SK-N-SH treated with all-trans-retinoic acid at 6 μM for 48 hours (cell line): ENCODE measurements around the gene FXYD2.

Source experiments
- ZFP3 ChIP-seq: fragments of 250-450 bp; sonication (Bioruptor Pico); IDR thresholded peaks from 2 replicates; pipeline ENCODE4 v1.5.0; 2020; ENCODE audit warnings: mild to moderate bottlenecking, moderate library complexity
- TF ChIP-seq, protein P1 (sequence below): fragments of 250-450 bp; sonication (Bioruptor Pico); IDR thresholded peaks from 2 replicates; pipeline ENCODE4 v1.5.0; 2020; ENCODE audit warnings: mild to moderate bottlenecking, moderate library complexity
- TF ChIP-seq, protein P2 (sequence below): fragments of 250-450 bp; sonication (Bioruptor Pico); IDR thresholded peaks from 2 replicates; pipeline ENCODE4 v1.8.0; 2020; ENCODE audit warnings: mild to moderate bottlenecking, moderate library complexity, borderline replicate concordance

DNA sequence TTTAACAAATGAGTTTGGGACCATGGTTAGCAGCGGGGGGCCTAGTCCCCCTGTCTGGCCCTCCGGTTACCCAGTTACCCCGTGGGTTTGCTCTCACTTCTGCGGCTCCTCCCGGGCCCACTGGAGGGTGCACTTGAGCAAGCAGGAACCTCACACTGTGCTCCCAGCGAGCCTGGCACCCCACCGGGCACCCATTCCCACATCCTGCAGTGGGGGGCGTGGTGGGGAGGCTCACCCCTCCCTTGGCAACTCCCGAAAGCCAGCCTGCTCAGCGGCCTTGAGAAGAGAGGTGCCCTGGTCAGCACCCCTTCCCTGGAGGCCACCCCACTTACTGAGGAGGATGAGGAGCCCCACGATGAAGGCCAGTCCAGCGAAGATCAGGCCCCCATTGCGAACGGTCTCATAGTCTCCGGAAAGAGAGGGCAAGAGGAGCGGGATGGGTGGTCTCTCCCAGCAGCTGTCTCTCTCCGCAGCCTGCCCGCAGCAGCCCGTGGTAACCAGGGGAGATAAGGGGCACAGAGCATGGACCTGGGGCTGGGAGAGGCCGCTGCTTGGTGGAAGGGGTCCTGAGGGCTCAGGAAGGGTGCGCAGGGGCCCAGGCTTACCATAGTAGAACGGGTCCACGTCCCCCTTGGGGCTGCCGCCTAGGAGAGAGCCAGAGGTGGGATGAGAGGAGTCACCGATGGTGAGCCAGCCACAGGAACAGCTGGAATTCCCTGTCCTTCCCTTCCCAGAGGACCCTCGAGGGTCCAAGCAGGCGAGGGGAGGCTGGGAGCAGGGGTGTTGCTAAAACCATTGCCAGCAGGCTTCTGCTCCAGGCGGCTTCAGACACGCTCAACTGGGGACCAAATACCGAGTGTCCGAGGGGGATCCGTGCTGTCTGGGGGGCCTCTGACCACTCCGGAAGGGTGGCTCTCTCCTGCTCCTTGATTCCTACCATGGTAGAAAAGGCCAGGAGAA lies 2.2 kb downstream of the FXYD2 start:
- no peak for TF ChIP-seq ZFP3 (CRISPR knock-in tag)
- TF ChIP-seq, protein P1, sequence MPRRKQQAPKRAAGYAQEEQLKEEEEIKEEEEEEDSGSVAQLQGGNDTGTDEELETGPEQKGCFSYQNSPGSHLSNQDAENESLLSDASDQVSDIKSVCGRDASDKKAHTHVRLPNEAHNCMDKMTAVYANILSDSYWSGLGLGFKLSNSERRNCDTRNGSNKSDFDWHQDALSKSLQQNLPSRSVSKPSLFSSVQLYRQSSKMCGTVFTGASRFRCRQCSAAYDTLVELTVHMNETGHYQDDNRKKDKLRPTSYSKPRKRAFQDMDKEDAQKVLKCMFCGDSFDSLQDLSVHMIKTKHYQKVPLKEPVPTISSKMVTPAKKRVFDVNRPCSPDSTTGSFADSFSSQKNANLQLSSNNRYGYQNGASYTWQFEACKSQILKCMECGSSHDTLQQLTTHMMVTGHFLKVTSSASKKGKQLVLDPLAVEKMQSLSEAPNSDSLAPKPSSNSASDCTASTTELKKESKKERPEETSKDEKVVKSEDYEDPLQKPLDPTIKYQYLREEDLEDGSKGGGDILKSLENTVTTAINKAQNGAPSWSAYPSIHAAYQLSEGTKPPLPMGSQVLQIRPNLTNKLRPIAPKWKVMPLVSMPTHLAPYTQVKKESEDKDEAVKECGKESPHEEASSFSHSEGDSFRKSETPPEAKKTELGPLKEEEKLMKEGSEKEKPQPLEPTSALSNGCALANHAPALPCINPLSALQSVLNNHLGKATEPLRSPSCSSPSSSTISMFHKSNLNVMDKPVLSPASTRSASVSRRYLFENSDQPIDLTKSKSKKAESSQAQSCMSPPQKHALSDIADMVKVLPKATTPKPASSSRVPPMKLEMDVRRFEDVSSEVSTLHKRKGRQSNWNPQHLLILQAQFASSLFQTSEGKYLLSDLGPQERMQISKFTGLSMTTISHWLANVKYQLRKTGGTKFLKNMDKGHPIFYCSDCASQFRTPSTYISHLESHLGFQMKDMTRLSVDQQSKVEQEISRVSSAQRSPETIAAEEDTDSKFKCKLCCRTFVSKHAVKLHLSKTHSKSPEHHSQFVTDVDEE: no peak
- TF ChIP-seq, protein P2, sequence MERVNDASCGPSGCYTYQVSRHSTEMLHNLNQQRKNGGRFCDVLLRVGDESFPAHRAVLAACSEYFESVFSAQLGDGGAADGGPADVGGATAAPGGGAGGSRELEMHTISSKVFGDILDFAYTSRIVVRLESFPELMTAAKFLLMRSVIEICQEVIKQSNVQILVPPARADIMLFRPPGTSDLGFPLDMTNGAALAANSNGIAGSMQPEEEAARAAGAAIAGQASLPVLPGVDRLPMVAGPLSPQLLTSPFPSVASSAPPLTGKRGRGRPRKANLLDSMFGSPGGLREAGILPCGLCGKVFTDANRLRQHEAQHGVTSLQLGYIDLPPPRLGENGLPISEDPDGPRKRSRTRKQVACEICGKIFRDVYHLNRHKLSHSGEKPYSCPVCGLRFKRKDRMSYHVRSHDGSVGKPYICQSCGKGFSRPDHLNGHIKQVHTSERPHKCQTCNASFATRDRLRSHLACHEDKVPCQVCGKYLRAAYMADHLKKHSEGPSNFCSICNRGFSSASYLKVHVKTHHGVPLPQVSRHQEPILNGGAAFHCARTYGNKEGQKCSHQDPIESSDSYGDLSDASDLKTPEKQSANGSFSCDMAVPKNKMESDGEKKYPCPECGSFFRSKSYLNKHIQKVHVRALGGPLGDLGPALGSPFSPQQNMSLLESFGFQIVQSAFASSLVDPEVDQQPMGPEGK (CRISPR knock-in tag): no peak
